OCI-LY7 (cell line): ENCODE measurements around the gene TXNDC2. TPM values are rescaled to one million over a fixed set of nuclear protein-coding genes. Genes with fewer than 3 reads are reported as not detected.

Experiments
- Bru-seq: library from RNA; stranded (reverse); fragments of 400-500 nt; gene quantifications from one replicate; lab custom pipeline; 2021; lab: Mats Ljungman, UMichigan
- BruChase-seq, 2 experiments: library from RNA; stranded (reverse); fragments of 400-500 nt; gene quantifications; one replicate each; lab custom pipeline; 2021; lab: Mats Ljungman, UMichigan
- BruUV-seq: library from RNA; stranded (reverse); fragments of 400-500 nt; replicated peaks from 2 replicates; lab custom pipeline; 2021; lab: Mats Ljungman, UMichigan
- CTCF ChIA-PET: fragments of 300-600 bp; sonication (Branson Sonifier 250); formaldehyde crosslinking; loops from one replicate; lab custom pipeline; 2022; ENCODE audit warnings: antibody characterized with exemption; ENCODE audit not compliant: unreplicated experiment; lab: Charles Lee
- POLR2A ChIA-PET: fragments of 300-600 bp; sonication (Branson Sonifier 250); formaldehyde crosslinking; loops from one replicate; lab custom pipeline; 2022; ENCODE audit warnings: antibody characterized with exemption; lab: Charles Lee
- DNase-seq: peaks from one replicate; pipeline ENCODE4 v3.0.0-alpha.2; 2015; ENCODE audit warnings: low spot score
- H2AFZ ChIP-seq: fragments of 200-600 bp; sonication (generic), shearing (Covaris generic); 2 replicates; pipeline ENCODE4 v1.6.1; 2014; ENCODE audit warnings: mild to moderate bottlenecking, antibody characterized with exemption, low read length, moderate library complexity
- H3K27ac ChIP-seq: fragments of 200-600 bp; sonication (generic); 2 replicates; pipeline ENCODE4 v1.5.1; 2014; ENCODE audit warnings: mixed run types, low read depth, mild to moderate bottlenecking, moderate library complexity, low read length, inconsistent platforms; ENCODE audit not compliant: poor library complexity, severe bottlenecking
- H3K36me3 ChIP-seq: fragments of 200-600 bp; sonication (generic); 2 replicates; pipeline ENCODE4 v1.6.1; 2014; ENCODE audit warnings: mild to moderate bottlenecking, antibody characterized with exemption, low read length, moderate library complexity, mixed read lengths; ENCODE audit not compliant: insufficient read depth
- H3K4me1 ChIP-seq: fragments of 200-600 bp; sonication (generic); 2 replicates; pipeline ENCODE4 v1.5.1; 2014; ENCODE audit warnings: mild to moderate bottlenecking, low read length; ENCODE audit not compliant: insufficient read depth, poor library complexity, severe bottlenecking
- H3K4me2 ChIP-seq: fragments of 200-600 bp; sonication (generic); 2 replicates; pipeline ENCODE4 v1.6.1; 2014; ENCODE audit warnings: mild to moderate bottlenecking, low read length
- H3K4me3 ChIP-seq: fragments of 200-600 bp; sonication (generic); 2 replicates; pipeline ENCODE4 v1.5.1; 2014; ENCODE audit warnings: mild to moderate bottlenecking, low read depth, low read length; ENCODE audit not compliant: poor library complexity, severe bottlenecking
- H3K79me2 ChIP-seq: fragments of 200-600 bp; sonication (generic); 2 replicates; pipeline ENCODE4 v1.6.1; 2016; ENCODE audit warnings: low read depth, mild to moderate bottlenecking, low read length, moderate library complexity, mixed read lengths; ENCODE audit not compliant: insufficient read depth
- H3K9me2 ChIP-seq: fragments of 200-600 bp; sonication (generic); 2 replicates; pipeline ENCODE4 v1.6.1; 2016; ENCODE audit warnings: mild to moderate bottlenecking, low read length, mixed read lengths; ENCODE audit not compliant: insufficient read depth
- H3K9me3 ChIP-seq: fragments of 200-600 bp; sonication (generic); 2 replicates; pipeline ENCODE4 v1.6.1; 2014; ENCODE audit warnings: mild to moderate bottlenecking, mixed run types, low read length, mixed read lengths
- H4K20me1 ChIP-seq: fragments of 200-600 bp; sonication (generic); 2 replicates; pipeline ENCODE4 v1.6.1; 2014; ENCODE audit warnings: mild to moderate bottlenecking, antibody characterized with exemption, low read length, moderate library complexity, mixed read lengths; ENCODE audit not compliant: insufficient read depth
- EZH2phosphoT487 ChIP-seq: fragments of 200-600 bp; sonication (generic); IDR thresholded peaks from 2 replicates; pipeline ENCODE4 v1.6.1; 2018; ENCODE audit warnings: low read depth, borderline replicate concordance, mild to moderate bottlenecking, mixed run types, antibody characterized with exemption, low read length, moderate library complexity, mixed read lengths
- intact Hi-C: fragments of 100-400 bp; cut with micrococcal nuclease; formaldehyde crosslinking; loops from one replicate; pipeline ENCODE4 v1.10.0; 2022; ENCODE audit not compliant: unreplicated experiment
- long read RNA-seq: library from polyadenylated mRNA; stranded (forward); transcript quantifications from one replicate; pipeline ENCODE4 v2.0.0, GENCODE V29; 2022
- total RNA-seq, 2 experiments: library from RNA; depleted of rRNA in 1 of 2; stranded (reverse); fragments of >200 nt in 1 of 2; shearing (Covaris generic) in 1 of 2; gene quantifications; 2 replicates each; pipeline ENCODE4 v1.2.3, GENCODE V29; 2014 to 2022
- TF ChIP-seq, protein P1 (sequence below): fragments of 200-600 bp; sonication (generic); conservative IDR thresholded peaks from 2 replicates; pipeline ENCODE4 v1.5.1; 2014; ENCODE audit warnings: mild to moderate bottlenecking, antibody characterized with exemption, low read length, moderate library complexity, mixed read lengths

The TXNDC2 gene
- total RNA-seq (2014; rRNA removed; shearing (Covaris generic)): not detected in 2 replicates
- total RNA-seq (2022): not detected in 2 replicates
- Bru-seq, nascent RNA: not detected
- BruChase-seq, experiment 1, labeled RNA remaining after a 6-hour chase: not detected
- not detected for BruChase-seq, experiment 2, labeled RNA remaining after a 2-hour chase
- long read RNA-seq: 0 reads

GRCh38 chr18:9885170-9886004 is at the start of gene TXNDC2:
TXNDC2 (plus strand) TSS chr18:9885973; CDS start chr18:9886681, 708 bp downstream.
- H3K4me2 ChIP-seq: no peak within 1 kb of the TSS
- no TSS peak for BruUV-seq
- H3K4me1 ChIP-seq: no peaks in the 10 kb centered on the region
- H3K9me2 ChIP-seq: no peaks in the 10 kb centered on the region
- no peak within 1 kb of the TSS for H3K4me3 ChIP-seq
- TF ChIP-seq, protein P1, sequence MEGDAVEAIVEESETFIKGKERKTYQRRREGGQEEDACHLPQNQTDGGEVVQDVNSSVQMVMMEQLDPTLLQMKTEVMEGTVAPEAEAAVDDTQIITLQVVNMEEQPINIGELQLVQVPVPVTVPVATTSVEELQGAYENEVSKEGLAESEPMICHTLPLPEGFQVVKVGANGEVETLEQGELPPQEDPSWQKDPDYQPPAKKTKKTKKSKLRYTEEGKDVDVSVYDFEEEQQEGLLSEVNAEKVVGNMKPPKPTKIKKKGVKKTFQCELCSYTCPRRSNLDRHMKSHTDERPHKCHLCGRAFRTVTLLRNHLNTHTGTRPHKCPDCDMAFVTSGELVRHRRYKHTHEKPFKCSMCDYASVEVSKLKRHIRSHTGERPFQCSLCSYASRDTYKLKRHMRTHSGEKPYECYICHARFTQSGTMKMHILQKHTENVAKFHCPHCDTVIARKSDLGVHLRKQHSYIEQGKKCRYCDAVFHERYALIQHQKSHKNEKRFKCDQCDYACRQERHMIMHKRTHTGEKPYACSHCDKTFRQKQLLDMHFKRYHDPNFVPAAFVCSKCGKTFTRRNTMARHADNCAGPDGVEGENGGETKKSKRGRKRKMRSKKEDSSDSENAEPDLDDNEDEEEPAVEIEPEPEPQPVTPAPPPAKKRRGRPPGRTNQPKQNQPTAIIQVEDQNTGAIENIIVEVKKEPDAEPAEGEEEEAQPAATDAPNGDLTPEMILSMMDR: no peak
- TF ChIP-seq EZH2phosphoT487: no peak
- ChIA-PET POLR2A (interaction anchor here (1.1 kb wide), 1 partner anchor 13 kb away, joined by 3 read pairs; no protein-coding TSS in a partner anchor), CTCF (no interaction called here)
- intact Hi-C loops: no loop called here
- H2AFZ ChIP-seq: no peak within 1 kb of the TSS
- H3K79me2 ChIP-seq: no peaks in the 10 kb centered on the region
- no peaks in the 10 kb centered on the region for H3K9me3 ChIP-seq
- no peaks in the 10 kb centered on the region for H4K20me1 ChIP-seq
- no peak within 1 kb of the TSS for H3K27ac ChIP-seq
- DNase-seq: no peak
- H3K36me3 ChIP-seq: no peaks in the 10 kb centered on the region

DNA sequence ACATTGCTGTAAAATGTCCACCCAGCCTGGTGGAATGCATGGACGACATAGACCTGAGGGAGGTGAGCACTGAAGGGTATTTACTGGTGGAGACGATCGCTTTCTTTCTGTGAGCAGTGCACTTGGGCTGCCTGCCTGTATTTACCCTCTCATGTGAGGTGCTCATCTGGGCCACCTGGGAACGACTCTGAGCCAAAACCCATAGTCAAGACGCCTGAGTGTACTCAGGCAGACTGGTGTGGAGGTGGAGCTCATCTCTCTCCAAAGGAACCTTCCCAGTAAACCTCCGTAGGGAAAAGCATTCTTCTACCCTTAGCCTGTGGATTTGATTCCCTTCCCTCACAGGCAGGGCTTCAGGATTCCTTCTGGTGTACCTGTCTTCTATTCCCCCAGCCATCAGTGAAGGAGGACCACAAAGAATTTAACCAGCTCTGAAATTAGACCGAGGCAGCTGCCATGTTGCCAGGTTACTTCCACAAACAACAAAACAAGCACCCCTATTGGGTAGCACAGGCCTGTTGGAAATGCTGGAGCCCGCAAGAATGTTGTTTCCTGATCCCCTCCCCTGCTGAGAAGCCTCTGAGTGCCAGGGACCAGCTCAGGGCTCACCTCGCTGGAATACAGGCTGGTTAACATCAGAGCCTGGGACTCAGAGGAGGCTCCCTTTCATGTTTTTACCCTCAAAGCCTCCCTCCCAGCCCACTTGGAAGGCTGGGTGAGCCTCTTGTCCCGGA is 47.5 kb upstream of the TXNDC2 start:
- ChIA-PET POLR2A (no interaction called here), CTCF (no interaction called here)
- no peaks in the 10 kb centered on the region for H3K4me1 ChIP-seq
- no peaks in the 10 kb centered on the region for H3K9me3 ChIP-seq
- no TSS peak for BruUV-seq
- TF ChIP-seq, protein P1: no peak
- no peak for TF ChIP-seq EZH2phosphoT487
- H3K4me2 ChIP-seq: no peak overlapping the region
- no peaks in the 10 kb centered on the region for H4K20me1 ChIP-seq
- H3K9me2 ChIP-seq: no peaks in the 10 kb centered on the region
- intact Hi-C loops: no loop called here
- no peaks in the 10 kb centered on the region for H3K79me2 ChIP-seq
- H3K27ac ChIP-seq: no peak overlapping the region
- no peaks in the 10 kb centered on the region for H3K36me3 ChIP-seq
- no peak for DNase-seq
- no peak overlapping the region for H2AFZ ChIP-seq
- H3K4me3 ChIP-seq: no peak overlapping the region
